SK-N-MC (cell line): ENCODE results near the gene ERGIC1.

ENCODE experiments used
- EZH2 ChIP-seq: fragments of 200-600 bp; sonication (generic); IDR thresholded peaks from one replicate; pipeline ENCODE4 v1.6.1; 2017; ENCODE audit warnings: antibody characterized with exemption
- FOXP2 ChIP-seq: optimal IDR thresholded peaks from 2 replicates; pipeline ENCODE3; 2011; ENCODE audit warnings: mild to moderate bottlenecking, moderate library complexity; ENCODE audit not compliant: insufficient read depth; ENCODE audit errors: extremely low read length, control extremely low read depth
- POLR2AphosphoS5 ChIP-seq: IDR thresholded peaks from 2 replicates; pipeline ENCODE4 v1.6.1; 2012; ENCODE audit warnings: mild to moderate bottlenecking, low read depth, low read length, borderline replicate concordance

- TF ChIP-seq POLR2AphosphoS5 (no peak), EZH2 (no peak), FOXP2 (no peak)
These were observed 72.4 kb downstream of the ERGIC1 start for GRCh38 chr5:172906436-172906835.
